NCI-H2107 (cell line): ENCODE measurements around the gene PARVB.

Source experiments
- DNase-seq: peaks from one replicate; lab custom pipeline; 2025; lab: John Stamatoyannopoulos, UW

The PARVB gene

DNA sequence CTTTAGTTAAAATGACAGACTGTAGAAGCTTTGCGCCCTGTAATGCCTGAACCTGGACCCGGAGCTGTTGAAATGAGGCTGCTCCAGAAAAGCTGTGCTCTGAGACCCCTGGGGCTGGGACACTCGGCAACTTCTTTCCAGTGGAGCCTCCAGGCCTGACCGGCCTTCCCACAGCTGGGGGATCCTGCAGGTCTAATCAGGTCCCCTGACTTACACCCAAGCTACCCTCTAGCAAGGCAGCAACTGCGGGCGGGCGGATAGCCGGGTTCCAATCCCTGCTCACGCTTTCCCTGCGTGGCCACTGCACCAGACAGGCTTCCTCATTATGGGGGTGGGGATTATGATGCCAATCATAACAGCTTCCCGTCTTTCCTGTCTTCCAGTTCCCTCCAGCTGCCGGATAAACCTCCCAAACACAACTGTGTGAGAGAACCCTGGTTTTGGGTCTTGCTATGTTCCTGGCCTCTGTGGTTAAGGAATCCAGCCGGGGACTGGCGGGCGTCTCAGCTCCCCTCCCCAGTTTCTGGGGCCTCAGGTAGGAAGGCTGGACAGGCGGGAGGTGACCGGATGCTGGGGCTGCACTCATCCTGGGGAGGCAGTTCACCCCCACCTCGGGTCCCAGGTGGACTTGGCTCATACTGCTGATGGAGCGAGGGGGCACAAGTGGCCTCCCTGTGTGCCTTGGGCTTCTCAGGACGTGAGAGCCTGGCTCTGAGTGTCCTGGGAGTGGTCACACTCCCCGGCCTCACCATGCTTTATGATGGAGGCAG, 195.2 kb downstream of the PARVB start:
- DNase-seq: no peak

DNA sequence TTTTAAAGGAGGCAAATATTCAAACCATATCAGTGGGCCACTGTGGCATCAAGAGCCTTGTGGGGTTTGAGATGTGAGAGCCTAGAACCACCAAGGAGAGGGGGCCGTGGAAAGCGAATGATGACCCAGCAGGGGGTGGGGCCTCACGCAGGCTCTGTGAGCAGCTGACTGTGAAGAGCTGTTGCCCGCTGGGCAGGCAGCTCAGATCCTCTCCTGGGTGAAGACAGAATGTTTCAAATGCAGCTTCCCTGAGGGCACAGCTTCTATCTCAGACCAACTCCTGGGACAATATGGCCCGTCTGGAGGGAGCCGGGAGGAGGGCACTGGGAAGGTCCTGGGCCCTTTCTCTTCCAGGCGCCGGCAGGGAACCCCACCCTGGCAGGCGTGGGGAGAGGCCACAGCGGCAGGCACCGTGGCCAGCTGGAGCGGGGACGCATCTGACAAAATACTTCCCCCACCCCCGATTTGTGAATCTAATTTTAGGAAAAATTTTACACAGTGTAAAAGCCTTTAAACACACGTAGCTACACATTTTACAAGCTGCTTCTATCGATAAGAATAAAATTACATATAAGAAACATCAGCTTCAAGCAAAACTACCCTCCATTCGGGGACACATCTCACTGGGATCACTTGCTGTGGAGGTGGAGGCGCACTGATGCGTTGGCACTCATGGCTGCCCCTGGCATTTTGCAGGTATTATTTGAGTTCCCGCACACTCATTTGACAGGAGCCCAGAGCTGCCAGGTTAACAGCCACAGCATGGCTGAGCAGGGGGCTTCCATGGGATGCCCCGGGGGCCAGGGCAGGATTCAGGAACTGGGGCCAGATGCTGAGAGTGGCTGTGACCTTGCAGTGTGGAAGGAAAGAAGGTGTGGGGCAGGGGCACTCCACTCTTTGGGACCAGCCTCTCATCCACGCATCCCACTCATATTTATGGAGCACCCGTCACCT, 196.9 kb downstream of the PARVB start:
- DNase-seq: no peak

DNA sequence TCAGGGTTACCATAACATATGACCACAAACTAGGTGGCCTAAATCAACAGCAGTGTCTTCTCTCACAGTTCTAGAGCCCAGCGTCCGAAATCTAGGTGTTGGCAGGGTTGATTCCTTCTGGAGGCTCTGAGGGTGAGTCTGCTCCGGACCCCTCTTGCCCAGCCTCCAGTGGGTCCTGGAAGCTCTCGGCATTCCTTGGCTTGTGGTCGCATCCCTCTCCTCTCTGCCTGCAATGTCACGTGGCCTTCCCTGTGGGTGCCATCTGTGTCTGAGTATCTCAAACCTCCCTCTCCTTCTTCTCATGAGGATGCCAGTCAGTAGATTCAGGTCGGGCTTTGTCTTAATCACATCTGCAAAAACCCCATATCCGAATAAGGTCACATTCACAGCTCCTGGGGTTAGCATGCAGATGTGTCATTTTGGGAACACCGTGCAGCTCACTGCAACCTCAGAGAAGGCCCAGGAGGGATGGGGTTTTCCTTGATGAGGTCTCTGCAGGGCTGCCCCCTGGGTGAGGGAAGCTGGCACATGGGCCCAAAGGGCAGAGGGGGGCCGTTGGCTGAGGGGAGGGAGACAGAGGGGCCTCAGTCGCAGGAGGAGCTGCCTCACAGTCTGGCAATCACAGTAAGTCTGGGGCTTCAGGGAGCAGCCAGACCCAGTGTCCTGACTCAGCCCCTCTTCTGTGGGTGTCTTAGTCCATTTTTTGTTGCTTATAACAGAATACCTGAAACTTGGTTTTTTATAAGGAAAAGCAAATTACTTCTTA, 197.8 kb downstream of the PARVB start:
- no peak for DNase-seq
